Measurements from ENCODE around the gene SLC22A3.

DNA sequence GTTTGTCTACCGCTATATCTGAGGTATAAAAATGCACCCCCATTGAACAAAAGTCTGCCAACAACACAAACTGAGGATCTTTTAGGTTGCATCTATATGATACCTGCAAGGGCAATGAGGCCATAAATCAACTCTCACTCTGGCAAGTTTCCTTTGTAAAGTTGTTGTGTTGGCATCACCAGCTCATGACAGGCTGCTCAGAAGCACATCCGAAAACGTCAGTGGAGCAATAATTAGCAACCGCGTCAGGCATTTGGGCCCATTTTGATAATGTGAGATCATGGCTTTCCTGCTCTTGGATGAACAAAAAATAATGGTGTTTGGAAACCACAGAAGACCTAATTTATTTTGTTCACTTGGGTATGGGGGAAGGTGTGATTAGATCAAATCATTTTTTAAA lies 12.0 kb upstream of the SLC22A3 start:
- TF ChIP-seq, protein P1, sequence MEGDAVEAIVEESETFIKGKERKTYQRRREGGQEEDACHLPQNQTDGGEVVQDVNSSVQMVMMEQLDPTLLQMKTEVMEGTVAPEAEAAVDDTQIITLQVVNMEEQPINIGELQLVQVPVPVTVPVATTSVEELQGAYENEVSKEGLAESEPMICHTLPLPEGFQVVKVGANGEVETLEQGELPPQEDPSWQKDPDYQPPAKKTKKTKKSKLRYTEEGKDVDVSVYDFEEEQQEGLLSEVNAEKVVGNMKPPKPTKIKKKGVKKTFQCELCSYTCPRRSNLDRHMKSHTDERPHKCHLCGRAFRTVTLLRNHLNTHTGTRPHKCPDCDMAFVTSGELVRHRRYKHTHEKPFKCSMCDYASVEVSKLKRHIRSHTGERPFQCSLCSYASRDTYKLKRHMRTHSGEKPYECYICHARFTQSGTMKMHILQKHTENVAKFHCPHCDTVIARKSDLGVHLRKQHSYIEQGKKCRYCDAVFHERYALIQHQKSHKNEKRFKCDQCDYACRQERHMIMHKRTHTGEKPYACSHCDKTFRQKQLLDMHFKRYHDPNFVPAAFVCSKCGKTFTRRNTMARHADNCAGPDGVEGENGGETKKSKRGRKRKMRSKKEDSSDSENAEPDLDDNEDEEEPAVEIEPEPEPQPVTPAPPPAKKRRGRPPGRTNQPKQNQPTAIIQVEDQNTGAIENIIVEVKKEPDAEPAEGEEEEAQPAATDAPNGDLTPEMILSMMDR (IDR thresholded peaks at IDR 0.05): no peak
- TF ChIP-seq POLR2A (IDR thresholded peaks at IDR 0.05): no peak
